Measurements from ENCODE around the gene GORASP2.
A peak's percentile ranks its signal among the peaks of the same experiment; 100 is the strongest.

GORASP2 gene

GRCh38 chr2:170969030-170969429 lies 40.0 kb downstream of the GORASP2 start:
- no peak overlapping the region for H2AFZ ChIP-seq (ENCODE audit: low read length)
- peak; percentile 0 for DNase-seq
- H3K9ac ChIP-seq (ENCODE audit: low read length), result no peak overlapping the region
- no peak overlapping the region for H3K27ac ChIP-seq (ENCODE audit: low read length)
- no peaks in the 10 kb centered on the region for H3K27me3 ChIP-seq (replicated peaks; ENCODE audit: insufficient read depth, low read length)
- no peaks in the 10 kb centered on the region for H3K4me1 ChIP-seq (ENCODE audit: low read length)
- H3K4me2 ChIP-seq (ENCODE audit: low read depth, low read length), result no peak overlapping the region
- peaks cover 11% of the 10 kb centered on the region for H3K36me3 ChIP-seq (replicated peaks; ENCODE audit: insufficient read depth, low read length)
- H3K4me3 ChIP-seq (ENCODE audit: low read length), result no peak overlapping the region
- no peaks in the 10 kb centered on the region for H3K9me3 ChIP-seq (replicated peaks; ENCODE audit: insufficient read depth, low read length)
- TF ChIP-seq CTCF (IDR thresholded peaks at IDR 0.05; ENCODE audit: low read length), result no peak
- no peak for TF ChIP-seq EZH2 (optimal IDR thresholded peaks at IDR 0.05; ENCODE audit: low read depth, low read length)
- TF ChIP-seq EZH2phosphoT487 (IDR thresholded peaks at IDR 0.05; ENCODE audit: low read length), result no peak
- H4K20me1 ChIP-seq (ENCODE audit: insufficient read depth, low read length), result no peaks in the 10 kb centered on the region
- H3K79me2 ChIP-seq (ENCODE audit: low read length), result no peaks in the 10 kb centered on the region
- H3F3A ChIP-seq (ENCODE audit: insufficient read depth, low read length), result peaks cover 6% of the 10 kb centered on the region; the same call in 1 of the 2 replicates
- no peaks in the 10 kb centered on the region for H3K9me2 ChIP-seq (replicated peaks; ENCODE audit: insufficient read depth, low read length)

- H3K4me1 ChIP-seq (ENCODE audit: low read length), result no peaks in the 10 kb centered on the region
Measured at GRCh38 chr2:170969872-170970496, 40.9 kb downstream of the GORASP2 start.

GRCh38 chr2:170971071-170971470 lies 42.0 kb downstream of the GORASP2 start:
- Histone ChIP-seq H2AFZ (ENCODE audit: low read length) (no peak overlapping the region), H4K20me1 (ENCODE audit: insufficient read depth, low read length) (no peaks in the 10 kb centered on the region), H3K79me2 (ENCODE audit: low read length) (no peaks in the 10 kb centered on the region), H3K36me3 (replicated peaks; ENCODE audit: insufficient read depth, low read length) (peaks cover 11% of the 10 kb centered on the region), H3F3A (ENCODE audit: insufficient read depth, low read length) (peaks cover 6% of the 10 kb centered on the region; the same call in 1 of the 2 replicates), H3K4me2 (ENCODE audit: low read depth, low read length) (no peak overlapping the region), H3K27me3 (replicated peaks; ENCODE audit: insufficient read depth, low read length) (no peaks in the 10 kb centered on the region), H3K4me1 (ENCODE audit: low read length) (no peaks in the 10 kb centered on the region), H3K27ac (ENCODE audit: low read length) (no peak overlapping the region), H3K4me3 (ENCODE audit: low read length) (no peak overlapping the region), H3K9me2 (replicated peaks; ENCODE audit: insufficient read depth, low read length) (no peaks in the 10 kb centered on the region), H3K9me3 (replicated peaks; ENCODE audit: insufficient read depth, low read length) (no peaks in the 10 kb centered on the region), H3K9ac (ENCODE audit: low read length) (no peak overlapping the region)
- TF ChIP-seq EZH2 (optimal IDR thresholded peaks at IDR 0.05; ENCODE audit: low read depth, low read length), result no peak
- DNase-seq, result peak; percentile 1

More at GRCh38 chr2:170969872-170970496, 40.9 kb downstream of the GORASP2 start:
- no peak for DNase-seq
- H3K4me2 ChIP-seq (ENCODE audit: low read depth, low read length), result no peak overlapping the region
- H3K79me2 ChIP-seq (ENCODE audit: low read length), result no peaks in the 10 kb centered on the region
- no peaks in the 10 kb centered on the region for H3K9me3 ChIP-seq (replicated peaks; ENCODE audit: insufficient read depth, low read length)
- no peaks in the 10 kb centered on the region for H3K27me3 ChIP-seq (replicated peaks; ENCODE audit: insufficient read depth, low read length)
- peaks cover 11% of the 10 kb centered on the region for H3K36me3 ChIP-seq (replicated peaks; ENCODE audit: insufficient read depth, low read length)
- no peak overlapping the region for H3K4me3 ChIP-seq (ENCODE audit: low read length)
- no peaks in the 10 kb centered on the region for H3K9me2 ChIP-seq (replicated peaks; ENCODE audit: insufficient read depth, low read length)
- no peaks in the 10 kb centered on the region for H4K20me1 ChIP-seq (ENCODE audit: insufficient read depth, low read length)
- H3K9ac ChIP-seq (ENCODE audit: low read length), result no peak overlapping the region
- H3F3A ChIP-seq (ENCODE audit: insufficient read depth, low read length), result peaks cover 6% of the 10 kb centered on the region; the same call in 1 of the 2 replicates
- no peak overlapping the region for H3K27ac ChIP-seq (ENCODE audit: low read length)
- H2AFZ ChIP-seq (ENCODE audit: low read length), result no peak overlapping the region
- TF ChIP-seq EZH2 (optimal IDR thresholded peaks at IDR 0.05; ENCODE audit: low read depth, low read length) (no peak), EZH2phosphoT487 (IDR thresholded peaks at IDR 0.05; ENCODE audit: low read length) (no peak), CTCF (IDR thresholded peaks at IDR 0.05; ENCODE audit: low read length) (no peak)

Data from MM.1S (cell line).